Frontal cortex (tissue), 4 donors: ENCODE results near the gene C2orf69. TPM values are rescaled to one million over a fixed set of nuclear protein-coding genes. Genes with fewer than 3 reads are reported as not detected.

ENCODE experiments used
- DNase-seq, 2 donors: peaks; one replicate each; pipeline ENCODE4 v3.0.0; 2012; ENCODE audit warnings: low spot score in 2 of 2
- FAIRE-seq: peaks from 2 replicates; lab custom pipeline; 2012; peaks lifted over from hg19 to GRCh38; lab: Jason Lieb, UNC
- small RNA-seq: library from RNA; depleted of rRNA; stranded (forward); fragments of <200 nt; gene quantifications from one replicate; pipeline ENCODE3, GENCODE V24; 2014
- total RNA-seq: library from RNA; depleted of rRNA; stranded (reverse); fragments of >200 nt; gene quantifications from one replicate; pipeline ENCODE4 v1.2.3, GENCODE V29; 2014
- donor health status: control.
- donor health status: control.
- donor health status: control.

Gene C2orf69
- total RNA-seq, 1 donor from 2014 or later = 35.5 TPM

DNA sequence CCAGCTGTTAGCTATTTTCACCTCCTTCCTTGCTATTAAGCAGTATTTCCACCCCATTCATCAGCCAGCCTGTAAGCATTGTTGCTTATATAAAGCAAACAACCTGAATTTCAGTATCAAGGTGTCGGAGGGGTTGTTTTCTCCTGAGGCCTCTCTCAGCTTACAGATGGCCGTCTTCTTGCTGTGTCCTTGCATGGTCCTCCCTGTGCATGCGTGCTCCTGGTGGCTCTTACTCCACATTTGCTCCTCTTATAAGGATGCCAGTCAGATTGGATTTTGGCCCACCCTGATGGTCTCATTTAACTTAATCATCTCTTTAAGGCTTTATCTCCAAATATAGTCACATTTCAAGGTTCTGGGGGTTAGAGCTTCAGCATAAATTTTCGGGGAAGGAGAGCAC lies 46.9 kb downstream of the C2orf69 start:
- DNase-seq (no peak), FAIRE-seq (no peak)

- DNase-seq = no peak
- FAIRE-seq = no peak
Measured at GRCh38 chr2:199962203-199962602, 51.1 kb downstream of the C2orf69 start.

GRCh38 chr2:199966405-199966804 lies 55.3 kb downstream of the C2orf69 start:
- DNase-seq (no peak), FAIRE-seq (no peak)

- FAIRE-seq (no peak), DNase-seq (no peak)
Measured at GRCh38 chr2:199966976-199967375, 55.9 kb downstream of the C2orf69 start.

DNA sequence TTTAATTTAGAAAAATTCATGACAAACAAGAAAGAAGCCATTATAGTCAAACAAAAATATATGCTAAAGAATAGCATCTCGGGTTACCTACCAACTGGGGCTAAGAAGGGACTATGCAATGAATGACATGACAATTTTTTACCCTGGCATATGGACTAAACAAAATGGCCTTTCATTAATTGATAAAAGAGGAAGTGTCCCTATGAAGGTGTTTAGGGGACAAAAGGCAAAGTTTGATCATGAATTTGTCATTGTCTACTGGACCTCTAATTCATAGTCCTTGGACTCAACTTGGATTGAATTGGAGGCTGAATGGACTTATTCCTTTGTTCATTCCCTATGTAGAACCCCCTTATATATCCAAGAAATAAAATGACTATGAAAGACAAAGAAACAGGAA lies 57.0 kb downstream of the C2orf69 start:
- DNase-seq (no peak), FAIRE-seq (no peak)

GRCh38 chr2:199972088-199972626 lies 61.1 kb downstream of the C2orf69 start:
- FAIRE-seq (no peak), DNase-seq (no peak)

GRCh38 chr2:199973703-199974102 lies 62.6 kb downstream of the C2orf69 start:
- DNase-seq = peak in 1 of 2 donors; percentile 25
- peak; percentile 75 for FAIRE-seq

GRCh38 chr2:199975273-199975895 lies 64.3 kb downstream of the C2orf69 start:
- no peak for DNase-seq
- FAIRE-seq = no peak

Small RNA genes lying within 50 kb of the gene (small RNA-seq; reads per million reads assigned to genes)
- gene AC108032.1 = not detected
- not detected for gene RN7SL717P

Other genes with a start within 250 kb of the C2orf69 start
- 2.0 TPM for gene FTCDNL1, start 60.1 kb upstream of the C2orf69 start, total RNA-seq
- 13.9 TPM for gene TYW5, start 44.2 kb downstream of the C2orf69 start, total RNA-seq
- 14.3 TPM for gene MAIP1, start 44.3 kb downstream of the C2orf69 start, total RNA-seq